ENCODE data around the gene PTOV1.

The PTOV1 gene

GRCh38 chr19:49869484-49870308 is 18.7 kb downstream of the PTOV1 start:
- TF ChIP-seq, protein P1, sequence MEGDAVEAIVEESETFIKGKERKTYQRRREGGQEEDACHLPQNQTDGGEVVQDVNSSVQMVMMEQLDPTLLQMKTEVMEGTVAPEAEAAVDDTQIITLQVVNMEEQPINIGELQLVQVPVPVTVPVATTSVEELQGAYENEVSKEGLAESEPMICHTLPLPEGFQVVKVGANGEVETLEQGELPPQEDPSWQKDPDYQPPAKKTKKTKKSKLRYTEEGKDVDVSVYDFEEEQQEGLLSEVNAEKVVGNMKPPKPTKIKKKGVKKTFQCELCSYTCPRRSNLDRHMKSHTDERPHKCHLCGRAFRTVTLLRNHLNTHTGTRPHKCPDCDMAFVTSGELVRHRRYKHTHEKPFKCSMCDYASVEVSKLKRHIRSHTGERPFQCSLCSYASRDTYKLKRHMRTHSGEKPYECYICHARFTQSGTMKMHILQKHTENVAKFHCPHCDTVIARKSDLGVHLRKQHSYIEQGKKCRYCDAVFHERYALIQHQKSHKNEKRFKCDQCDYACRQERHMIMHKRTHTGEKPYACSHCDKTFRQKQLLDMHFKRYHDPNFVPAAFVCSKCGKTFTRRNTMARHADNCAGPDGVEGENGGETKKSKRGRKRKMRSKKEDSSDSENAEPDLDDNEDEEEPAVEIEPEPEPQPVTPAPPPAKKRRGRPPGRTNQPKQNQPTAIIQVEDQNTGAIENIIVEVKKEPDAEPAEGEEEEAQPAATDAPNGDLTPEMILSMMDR (IDR thresholded peaks at IDR 0.05; ENCODE audit: low read depth, low read length), result no peak
- H3K4me3 ChIP-seq (ENCODE audit: low read depth, low read length), result peak overlapping the region; percentile 48
- in situ Hi-C loops (cut with HindIII; ENCODE audit: low sequenced_read_pairs), result no loop called here
- DNase-seq (ENCODE audit: low read depth, low spot score), result peak; percentile 100

GRCh38 chr19:49870309-49870901 is 19.4 kb downstream of the PTOV1 start:
- TF ChIP-seq, protein P1 (IDR thresholded peaks at IDR 0.05; ENCODE audit: low read depth, low read length), result no peak
- DNase-seq (ENCODE audit: low read depth, low spot score), result no peak
- in situ Hi-C loops (cut with HindIII; ENCODE audit: low sequenced_read_pairs), result no loop called here
- H3K4me3 ChIP-seq (ENCODE audit: low read depth, low read length), result peak overlapping the region; percentile 48

DNA sequence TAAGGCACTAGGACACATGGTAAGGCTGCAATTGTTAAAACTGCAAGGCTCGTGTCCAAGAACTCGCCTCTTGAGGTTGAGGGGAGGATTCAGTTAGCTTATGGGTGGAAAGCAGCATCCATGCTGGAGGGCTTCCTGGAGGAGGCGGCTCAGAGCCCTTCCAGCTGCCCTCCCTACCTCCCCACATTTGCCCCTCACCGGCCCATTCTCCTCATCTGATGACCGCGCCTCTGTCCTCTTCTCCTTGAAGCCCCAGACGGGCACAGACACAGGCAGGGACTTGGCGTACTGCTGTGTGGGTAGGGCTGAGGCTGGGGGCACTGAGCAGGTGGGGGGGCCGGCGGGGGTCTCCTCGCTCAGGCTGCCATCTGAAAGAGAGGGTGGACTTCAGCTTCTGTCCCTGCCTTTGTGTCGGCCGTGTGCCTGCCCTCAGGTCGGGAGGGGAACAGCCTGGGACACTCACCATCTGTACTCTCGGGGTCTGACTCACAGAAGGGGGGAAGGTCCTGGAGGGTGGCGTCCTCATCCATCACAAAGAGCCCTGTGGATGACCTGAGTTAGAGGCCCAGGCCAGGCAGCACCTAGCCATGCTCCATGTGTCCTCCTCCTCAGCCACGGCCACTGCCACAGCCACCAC is 20.5 kb downstream of the PTOV1 start:
- no peak for DNase-seq (ENCODE audit: low read depth, low spot score)
- no peak overlapping the region for H3K4me3 ChIP-seq (ENCODE audit: low read depth, low read length)
- in situ Hi-C loops (cut with HindIII; ENCODE audit: low sequenced_read_pairs), result no loop called here
- TF ChIP-seq, protein P1 (IDR thresholded peaks at IDR 0.05; ENCODE audit: low read depth, low read length), result no peak

GRCh38 chr19:49872245-49873128 is 21.5 kb downstream of the PTOV1 start:
- H3K4me3 ChIP-seq (ENCODE audit: low read depth, low read length), result no peak overlapping the region
- no peak for DNase-seq (ENCODE audit: low read depth, low spot score)
- TF ChIP-seq, protein P1 (IDR thresholded peaks at IDR 0.05; ENCODE audit: low read depth, low read length), result no peak
- in situ Hi-C loops (cut with HindIII; ENCODE audit: low sequenced_read_pairs), result no loop called here

DNA sequence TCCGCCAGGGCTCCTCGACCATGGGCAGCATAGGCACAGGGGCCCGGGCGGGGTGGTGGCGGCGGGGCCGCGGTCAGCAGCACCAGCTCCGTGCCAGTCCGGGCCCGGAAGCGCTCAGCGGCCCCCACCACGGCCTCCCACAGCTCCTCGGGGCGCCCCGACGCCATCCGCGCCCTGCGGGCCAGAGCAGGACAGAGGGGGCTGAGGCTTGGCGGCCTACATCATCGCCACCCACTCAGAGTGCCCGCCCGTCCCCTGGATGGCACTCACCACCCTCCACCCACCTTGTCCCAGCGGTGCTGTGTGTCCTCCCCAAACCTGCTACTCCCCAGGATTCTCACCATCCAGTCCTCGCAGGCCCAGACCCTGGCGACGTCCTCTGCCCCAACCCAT is 22.2 kb downstream of the PTOV1 start:
- TF ChIP-seq, protein P1 (IDR thresholded peaks at IDR 0.05; ENCODE audit: low read depth, low read length), result no peak
- in situ Hi-C loops (cut with HindIII; ENCODE audit: low sequenced_read_pairs), result no loop called here
- H3K4me3 ChIP-seq (ENCODE audit: low read depth, low read length), result no peak overlapping the region
- no peak for DNase-seq (ENCODE audit: low read depth, low spot score)

- DNase-seq (ENCODE audit: low read depth, low spot score), result no peak
- H3K4me3 ChIP-seq (ENCODE audit: low read depth, low read length), result no peak overlapping the region
- TF ChIP-seq, protein P1 (IDR thresholded peaks at IDR 0.05; ENCODE audit: low read depth, low read length), result no peak
- in situ Hi-C loops (cut with HindIII; ENCODE audit: low sequenced_read_pairs), result no loop called here
Measured at GRCh38 chr19:49873834-49874233, 22.9 kb downstream of the PTOV1 start.
